Measurements from ENCODE around the gene DAPK1. TPM values are rescaled to one million over a fixed set of nuclear protein-coding genes. Genes with fewer than 3 reads are reported as not detected.

Gene DAPK1
- total and polyA plus RNA-seq, 2 donors (not counting 1 experiment from before 2014, with no cell fraction given): 1.7 to 2.8 TPM

DNA sequence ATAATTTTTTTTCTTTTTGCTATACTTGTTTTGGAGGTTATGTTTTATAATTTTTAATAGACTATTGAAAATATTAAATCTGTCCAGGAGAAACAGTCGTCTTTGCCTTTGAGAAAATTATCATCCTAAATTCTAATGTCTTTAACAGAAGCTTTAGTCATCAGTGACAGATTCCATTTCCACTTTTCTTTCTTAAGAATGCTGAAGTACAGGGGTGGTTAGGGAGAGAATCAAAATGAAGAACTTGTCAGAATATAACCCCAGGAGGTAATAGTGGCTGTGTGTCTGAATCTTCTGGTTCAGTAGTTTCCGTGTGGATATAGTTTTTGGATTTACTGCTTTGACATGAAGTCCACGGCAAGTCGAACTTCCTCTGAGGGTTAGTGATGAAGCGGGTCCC lies 111.8 kb downstream of the DAPK1 start:
- no peaks in the 10 kb centered on the region for H3K36me3 ChIP-seq (replicated peaks in 1 of 2; ENCODE audit: control extremely low read depth in 1 of 2, control insufficient read depth in 1 of 2, extremely low read depth in 1 of 2, insufficient read depth in 2 of 2, low read length in 1 of 2)
- CTCF ChIA-PET: no interaction called here
- H3K9me3 ChIP-seq (ENCODE audit: control extremely low read depth in 1 of 3, control insufficient read depth in 2 of 3, insufficient read depth in 1 of 3, low read length in 2 of 3): peaks cover 0 to 15% (median 1%) of the 10 kb centered on the region in 3 donors
- Mint-ChIP-seq H3K4me1 (no peaks in the 10 kb centered on the region), H3K27ac (no peak overlapping the region), H3K4me3 (no peak overlapping the region), H3K9me3 (ENCODE audit: insufficient read depth) (peaks cover 6% of the 10 kb centered on the region), H3K27me3 (peaks cover 4% of the 10 kb centered on the region)
- H3K9ac ChIP-seq (ENCODE audit: low read length): no peak overlapping the region
- H3K27ac ChIP-seq (ENCODE audit: low read length in 2 of 2): no peak overlapping the region
- no peak overlapping the region for H2AFZ ChIP-seq (ENCODE audit: insufficient read depth, low read depth, low read length, poor library complexity, severe bottlenecking)
- H3K4me2 ChIP-seq (replicated peaks; ENCODE audit: low read depth, low read length, poor library complexity, severe bottlenecking): no peak overlapping the region
- H3K79me2 ChIP-seq (ENCODE audit: control insufficient read depth, insufficient read depth, low read length): no peaks in the 10 kb centered on the region
- no peaks in the 10 kb centered on the region for H4K20me1 ChIP-seq (ENCODE audit: control insufficient read depth, insufficient read depth, low read length, poor library complexity, severe bottlenecking)
- no peak for ATAC-seq (ENCODE audit: low read depth)
- no peak overlapping the region for H3K4me3 ChIP-seq (ENCODE audit: control extremely low read depth in 1 of 5, extremely low read depth in 1 of 5, insufficient read depth in 1 of 5, low read depth in 2 of 5, low read length in 4 of 5)
- no peaks in the 10 kb centered on the region for H3K4me1 ChIP-seq (ENCODE audit: control insufficient read depth in 2 of 2, insufficient read depth in 2 of 2, low read length in 2 of 2)
- TF ChIP-seq EZH2 (IDR thresholded peaks at IDR 0.05; ENCODE audit: borderline replicate concordance, insufficient read depth, low read depth, low read length, poor library complexity, severe bottlenecking) (no peak), CTCF (IDR thresholded peaks at IDR 0.05) (no peak)
- no peak for DNase-seq
- POLR2A ChIA-PET: no interaction called here
- peaks cover 0 to 8% (median 2%) of the 10 kb centered on the region in 4 experiments for H3K27me3 ChIP-seq (replicated peaks in 1 of 4; ENCODE audit: control extremely low read depth in 1 of 4, control insufficient read depth in 3 of 4, insufficient read depth in 4 of 4, low read length in 3 of 4)
- intact Hi-C loops (cut with micrococcal nuclease): no loop called here
- 80% methylated on average over 1 of the region's 5 CpGs for WGBS (ENCODE audit: insufficient coverage)

- peaks cover 1% of the 10 kb centered on the region for H3K27me3 Mint-ChIP-seq
- no peak for DNase-seq
- ATAC-seq (ENCODE audit: low read depth): no peak
- ChIA-PET CTCF (no interaction called here), POLR2A (no interaction called here)
- WGBS (ENCODE audit: insufficient coverage): 91% methylated on average over 11 of the region's 12 CpGs
- Histone ChIP-seq H3K4me2 (replicated peaks; ENCODE audit: low read depth, low read length, poor library complexity, severe bottlenecking) (no peak overlapping the region), H4K20me1 (ENCODE audit: control insufficient read depth, insufficient read depth, low read length, poor library complexity, severe bottlenecking) (no peaks in the 10 kb centered on the region), H2AFZ (ENCODE audit: insufficient read depth, low read depth, low read length, poor library complexity, severe bottlenecking) (no peak overlapping the region), H3K4me1 (ENCODE audit: control insufficient read depth in 2 of 2, insufficient read depth in 2 of 2, low read length in 2 of 2) (no peaks in the 10 kb centered on the region), H3K9ac (ENCODE audit: low read length) (no peak overlapping the region), H3K9me3 (ENCODE audit: control extremely low read depth in 1 of 3, control insufficient read depth in 2 of 3, insufficient read depth in 1 of 3, low read length in 2 of 3) (peaks cover 0 to 10% (median 1%) of the 10 kb centered on the region in 3 donors), H3K4me3 (ENCODE audit: control extremely low read depth in 1 of 5, extremely low read depth in 1 of 5, insufficient read depth in 1 of 5, low read depth in 2 of 5, low read length in 4 of 5) (no peak overlapping the region), H3K36me3 (replicated peaks in 1 of 2; ENCODE audit: control extremely low read depth in 1 of 2, control insufficient read depth in 1 of 2, extremely low read depth in 1 of 2, insufficient read depth in 2 of 2, low read length in 1 of 2) (no peaks in the 10 kb centered on the region), H3K27me3 (replicated peaks in 1 of 4; ENCODE audit: control extremely low read depth in 1 of 4, control insufficient read depth in 3 of 4, insufficient read depth in 4 of 4, low read length in 3 of 4) (peaks cover 0 to 5% (median 2%) of the 10 kb centered on the region in 4 experiments), H3K79me2 (ENCODE audit: control insufficient read depth, insufficient read depth, low read length) (no peaks in the 10 kb centered on the region), H3K27ac (ENCODE audit: low read length in 2 of 2) (no peak overlapping the region)
- H3K27ac Mint-ChIP-seq: no peak overlapping the region
- H3K4me1 Mint-ChIP-seq: no peaks in the 10 kb centered on the region
- no peak overlapping the region for H3K4me3 Mint-ChIP-seq
- TF ChIP-seq EZH2 (IDR thresholded peaks at IDR 0.05; ENCODE audit: borderline replicate concordance, insufficient read depth, low read depth, low read length, poor library complexity, severe bottlenecking) (no peak), CTCF (IDR thresholded peaks at IDR 0.05) (no peak)
- peaks cover 6% of the 10 kb centered on the region for H3K9me3 Mint-ChIP-seq (ENCODE audit: insufficient read depth)
- intact Hi-C loops (cut with micrococcal nuclease): no loop called here
Observed at GRCh38 chr9:87610200-87611155, 112.8 kb downstream of the DAPK1 start.
